HEK293 (cell line): ENCODE data around the gene KDM5C.

ENCODE experiments used
- MYNN ChIP-seq: fragments of 450-650 bp; formaldehyde crosslinking; IDR thresholded peaks from 2 replicates; pipeline ENCODE4 v1.5.1; 2016; ENCODE audit warnings: missing biosample characterization, missing genetic modification characterization, borderline replicate concordance
- MZF1 ChIP-seq: fragments of 450-650 bp; formaldehyde crosslinking; IDR thresholded peaks from 2 replicates; pipeline ENCODE4 v1.5.1; 2017; ENCODE audit warnings: missing biosample characterization, missing genetic modification characterization, borderline replicate concordance
- YY1 ChIP-seq: fragments of 450-650 bp; formaldehyde crosslinking; IDR thresholded peaks from 2 replicates; pipeline ENCODE4 v1.5.1; 2018; ENCODE audit warnings: missing biosample characterization, missing genetic modification characterization
- ZNF274 ChIP-seq, 2 experiments: fragments of 200-500 bp in 1 of 2; fragments of 450-650 bp in 1 of 2; sonication (Bioruptor generic) in 1 of 2; formaldehyde crosslinking in 1 of 2; IDR thresholded peaks; 2 replicates each; pipeline versions ENCODE4 v1.5.1 to v1.6.1; 2014 to 2016; ENCODE audit warnings: borderline replicate concordance in 1 of 2, inconsistent platforms in 1 of 2, low read length in 1 of 2, missing biosample characterization in 1 of 2, missing genetic modification characterization in 1 of 2
- ZNF324 ChIP-seq: fragments of 450-650 bp; formaldehyde crosslinking; IDR thresholded peaks from 2 replicates; pipeline ENCODE4 v1.5.1; 2016; ENCODE audit warnings: missing biosample characterization, missing genetic modification characterization
- ZNF501 ChIP-seq: fragments of 450-650 bp; formaldehyde crosslinking; IDR thresholded peaks from 2 replicates; pipeline ENCODE4 v1.5.1; 2016; ENCODE audit warnings: missing biosample characterization, missing genetic modification characterization
- ZNF747 ChIP-seq: fragments of 450-650 bp; formaldehyde crosslinking; IDR thresholded peaks from 2 replicates; pipeline ENCODE4 v1.5.1; 2016; ENCODE audit warnings: missing biosample characterization, missing genetic modification characterization
- ZNF768 ChIP-seq: fragments of 450-650 bp; formaldehyde crosslinking; IDR thresholded peaks from 2 replicates; pipeline ENCODE4 v1.5.1; 2018; ENCODE audit warnings: missing biosample characterization, mild to moderate bottlenecking, missing genetic modification characterization
- TF ChIP-seq, protein P1 (sequence below): sonication (generic); formaldehyde crosslinking; IDR thresholded peaks from 2 replicates; pipeline ENCODE4 v1.8.1; 2022; ENCODE audit warnings: mild to moderate bottlenecking, moderate library complexity, missing genetic modification reagents
- TF ChIP-seq, protein P2 (sequence below): fragments of 450-650 bp; formaldehyde crosslinking; IDR thresholded peaks from 2 replicates; pipeline ENCODE4 v1.5.1; 2016; ENCODE audit warnings: missing biosample characterization, missing genetic modification characterization
- TF ChIP-seq, protein P3 (sequence below): fragments of 450-650 bp; formaldehyde crosslinking; IDR thresholded peaks from 2 replicates; pipeline ENCODE4 v1.5.1; 2016; ENCODE audit warnings: missing biosample characterization, missing genetic modification characterization, borderline replicate concordance

DNA sequence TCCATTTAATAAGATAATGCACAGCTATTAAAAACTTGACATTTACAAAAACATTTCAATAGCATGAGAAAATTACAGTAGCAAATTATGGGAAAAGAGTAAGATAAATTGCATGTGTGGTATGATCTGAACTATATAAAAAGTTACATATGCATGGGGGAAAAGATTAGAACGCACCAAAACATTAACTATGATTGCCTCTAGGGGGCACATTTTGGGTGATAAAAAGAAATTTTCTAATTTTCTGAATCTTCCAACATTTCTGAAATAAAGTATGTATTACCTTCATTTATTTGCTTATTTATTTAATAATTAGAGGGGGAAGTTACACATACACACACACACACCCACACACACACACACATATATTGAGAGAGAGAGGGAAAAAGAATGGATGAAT, 19.6 kb upstream of the KDM5C start:
- TF ChIP-seq YY1 (tag by site-specific recombination) (no peak), ZNF324 (tag by site-specific recombination) (no peak), ZNF274 (IDR thresholded peaks at IDR 0.05; ENCODE audit: low read length) (no peak), ZNF274 (tag by site-specific recombination; IDR thresholded peaks at IDR 0.05; ENCODE audit: borderline replicate concordance) (no peak), ZNF747 (tag by site-specific recombination) (no peak), MYNN (tag by site-specific recombination) (no peak), MZF1 (tag by site-specific recombination) (no peak), ZNF768 (tag by site-specific recombination) (no peak), ZNF501 (no peak)
- TF ChIP-seq, protein P1, sequence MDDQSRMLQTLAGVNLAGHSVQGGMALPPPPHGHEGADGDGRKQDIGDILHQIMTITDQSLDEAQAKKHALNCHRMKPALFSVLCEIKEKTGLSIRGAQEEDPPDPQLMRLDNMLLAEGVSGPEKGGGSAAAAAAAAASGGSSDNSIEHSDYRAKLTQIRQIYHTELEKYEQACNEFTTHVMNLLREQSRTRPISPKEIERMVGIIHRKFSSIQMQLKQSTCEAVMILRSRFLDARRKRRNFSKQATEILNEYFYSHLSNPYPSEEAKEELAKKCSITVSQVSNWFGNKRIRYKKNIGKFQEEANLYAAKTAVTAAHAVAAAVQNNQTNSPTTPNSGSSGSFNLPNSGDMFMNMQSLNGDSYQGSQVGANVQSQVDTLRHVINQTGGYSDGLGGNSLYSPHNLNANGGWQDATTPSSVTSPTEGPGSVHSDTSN (CRISPR knock-in tag), result no peak
- TF ChIP-seq, protein P2, sequence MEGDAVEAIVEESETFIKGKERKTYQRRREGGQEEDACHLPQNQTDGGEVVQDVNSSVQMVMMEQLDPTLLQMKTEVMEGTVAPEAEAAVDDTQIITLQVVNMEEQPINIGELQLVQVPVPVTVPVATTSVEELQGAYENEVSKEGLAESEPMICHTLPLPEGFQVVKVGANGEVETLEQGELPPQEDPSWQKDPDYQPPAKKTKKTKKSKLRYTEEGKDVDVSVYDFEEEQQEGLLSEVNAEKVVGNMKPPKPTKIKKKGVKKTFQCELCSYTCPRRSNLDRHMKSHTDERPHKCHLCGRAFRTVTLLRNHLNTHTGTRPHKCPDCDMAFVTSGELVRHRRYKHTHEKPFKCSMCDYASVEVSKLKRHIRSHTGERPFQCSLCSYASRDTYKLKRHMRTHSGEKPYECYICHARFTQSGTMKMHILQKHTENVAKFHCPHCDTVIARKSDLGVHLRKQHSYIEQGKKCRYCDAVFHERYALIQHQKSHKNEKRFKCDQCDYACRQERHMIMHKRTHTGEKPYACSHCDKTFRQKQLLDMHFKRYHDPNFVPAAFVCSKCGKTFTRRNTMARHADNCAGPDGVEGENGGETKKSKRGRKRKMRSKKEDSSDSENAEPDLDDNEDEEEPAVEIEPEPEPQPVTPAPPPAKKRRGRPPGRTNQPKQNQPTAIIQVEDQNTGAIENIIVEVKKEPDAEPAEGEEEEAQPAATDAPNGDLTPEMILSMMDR (tag by site-specific recombination), result no peak
- TF ChIP-seq, protein P3, sequence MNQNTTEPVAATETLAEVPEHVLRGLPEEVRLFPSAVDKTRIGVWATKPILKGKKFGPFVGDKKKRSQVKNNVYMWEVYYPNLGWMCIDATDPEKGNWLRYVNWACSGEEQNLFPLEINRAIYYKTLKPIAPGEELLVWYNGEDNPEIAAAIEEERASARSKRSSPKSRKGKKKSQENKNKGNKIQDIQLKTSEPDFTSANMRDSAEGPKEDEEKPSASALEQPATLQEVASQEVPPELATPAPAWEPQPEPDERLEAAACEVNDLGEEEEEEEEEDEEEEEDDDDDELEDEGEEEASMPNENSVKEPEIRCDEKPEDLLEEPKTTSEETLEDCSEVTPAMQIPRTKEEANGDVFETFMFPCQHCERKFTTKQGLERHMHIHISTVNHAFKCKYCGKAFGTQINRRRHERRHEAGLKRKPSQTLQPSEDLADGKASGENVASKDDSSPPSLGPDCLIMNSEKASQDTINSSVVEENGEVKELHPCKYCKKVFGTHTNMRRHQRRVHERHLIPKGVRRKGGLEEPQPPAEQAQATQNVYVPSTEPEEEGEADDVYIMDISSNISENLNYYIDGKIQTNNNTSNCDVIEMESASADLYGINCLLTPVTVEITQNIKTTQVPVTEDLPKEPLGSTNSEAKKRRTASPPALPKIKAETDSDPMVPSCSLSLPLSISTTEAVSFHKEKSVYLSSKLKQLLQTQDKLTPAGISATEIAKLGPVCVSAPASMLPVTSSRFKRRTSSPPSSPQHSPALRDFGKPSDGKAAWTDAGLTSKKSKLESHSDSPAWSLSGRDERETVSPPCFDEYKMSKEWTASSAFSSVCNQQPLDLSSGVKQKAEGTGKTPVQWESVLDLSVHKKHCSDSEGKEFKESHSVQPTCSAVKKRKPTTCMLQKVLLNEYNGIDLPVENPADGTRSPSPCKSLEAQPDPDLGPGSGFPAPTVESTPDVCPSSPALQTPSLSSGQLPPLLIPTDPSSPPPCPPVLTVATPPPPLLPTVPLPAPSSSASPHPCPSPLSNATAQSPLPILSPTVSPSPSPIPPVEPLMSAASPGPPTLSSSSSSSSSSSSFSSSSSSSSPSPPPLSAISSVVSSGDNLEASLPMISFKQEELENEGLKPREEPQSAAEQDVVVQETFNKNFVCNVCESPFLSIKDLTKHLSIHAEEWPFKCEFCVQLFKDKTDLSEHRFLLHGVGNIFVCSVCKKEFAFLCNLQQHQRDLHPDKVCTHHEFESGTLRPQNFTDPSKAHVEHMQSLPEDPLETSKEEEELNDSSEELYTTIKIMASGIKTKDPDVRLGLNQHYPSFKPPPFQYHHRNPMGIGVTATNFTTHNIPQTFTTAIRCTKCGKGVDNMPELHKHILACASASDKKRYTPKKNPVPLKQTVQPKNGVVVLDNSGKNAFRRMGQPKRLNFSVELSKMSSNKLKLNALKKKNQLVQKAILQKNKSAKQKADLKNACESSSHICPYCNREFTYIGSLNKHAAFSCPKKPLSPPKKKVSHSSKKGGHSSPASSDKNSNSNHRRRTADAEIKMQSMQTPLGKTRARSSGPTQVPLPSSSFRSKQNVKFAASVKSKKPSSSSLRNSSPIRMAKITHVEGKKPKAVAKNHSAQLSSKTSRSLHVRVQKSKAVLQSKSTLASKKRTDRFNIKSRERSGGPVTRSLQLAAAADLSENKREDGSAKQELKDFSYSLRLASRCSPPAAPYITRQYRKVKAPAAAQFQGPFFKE (tag by site-specific recombination), result no peak
